ENCODE measurements around the gene GRID2. TPM values are rescaled to one million over a fixed set of nuclear protein-coding genes. Genes with fewer than 3 reads are reported as not detected.
"Not testable (repeated sequence)": the region's sequence is repeated elsewhere in the genome, so short reads cannot be mapped to it uniquely, and the experiment has no call there.

The GRID2 gene
- total and polyA plus RNA-seq, 2 experiments from 2014 or later = 0.12 TPM; not detected in 1

- Histone ChIP-seq H3K4me3 (no peak overlapping the region), H3K27ac (no peak overlapping the region), H3K36me3 (no peaks in the 10 kb centered on the region), H3K9me3 (ENCODE audit: low read depth) (no peaks in the 10 kb centered on the region), H3K4me1 (ENCODE audit: low read depth) (no peaks in the 10 kb centered on the region), H3K27me3 (no peaks in the 10 kb centered on the region)
- TF ChIP-seq CTCF (IDR thresholded peaks at IDR 0.05; ENCODE audit: low read depth, low read length) = no peak
- DNase-seq (ENCODE audit: low read depth in 1 of 2, low spot score in 1 of 2) = no peak
Observed at GRCh38 chr4:93299118-93299517, 995.4 kb downstream of the GRID2 start.

GRCh38 chr4:93300780-93301555 is 997.2 kb downstream of the GRID2 start:
- DNase-seq (ENCODE audit: low read depth in 1 of 2, low spot score in 1 of 2); H3K27me3 ChIP-seq; H3K4me1 ChIP-seq (ENCODE audit: low read depth); H3K9me3 ChIP-seq (ENCODE audit: low read depth); H3K4me3 ChIP-seq; H3K27ac ChIP-seq; H3K36me3 ChIP-seq: not testable (repeated sequence)

- no peak for DNase-seq (ENCODE audit: low read depth in 1 of 2, low spot score in 1 of 2)
- no peak for TF ChIP-seq CTCF (IDR thresholded peaks at IDR 0.05; ENCODE audit: low read depth, low read length)
- Histone ChIP-seq H3K4me1 (ENCODE audit: low read depth) (no peaks in the 10 kb centered on the region), H3K9me3 (ENCODE audit: low read depth) (no peaks in the 10 kb centered on the region), H3K36me3 (no peaks in the 10 kb centered on the region), H3K27ac (no peak overlapping the region), H3K27me3 (no peaks in the 10 kb centered on the region), H3K4me3 (no peak overlapping the region)
Observed at GRCh38 chr4:93302310-93302709, 998.5 kb downstream of the GRID2 start.

GRCh38 chr4:93303440-93303839 is 999.7 kb downstream of the GRID2 start:
- H3K36me3 ChIP-seq = no peaks in the 10 kb centered on the region
- no peak for TF ChIP-seq CTCF (IDR thresholded peaks at IDR 0.05; ENCODE audit: low read depth, low read length)
- DNase-seq (ENCODE audit: low read depth in 1 of 2, low spot score in 1 of 2) = no peak

GRCh38 chr4:93312299-93312698 is 1008.5 kb downstream of the GRID2 start:
- no peaks in the 10 kb centered on the region for H3K36me3 ChIP-seq
- no peak overlapping the region for H3K4me3 ChIP-seq
- no peak overlapping the region for H3K27ac ChIP-seq
- no peaks in the 10 kb centered on the region for H3K4me1 ChIP-seq (ENCODE audit: low read depth)
- DNase-seq (ENCODE audit: low read depth in 1 of 2, low spot score in 1 of 2) = no peak
- no peaks in the 10 kb centered on the region for H3K9me3 ChIP-seq (ENCODE audit: low read depth)
- H3K27me3 ChIP-seq = no peaks in the 10 kb centered on the region
- TF ChIP-seq CTCF (IDR thresholded peaks at IDR 0.05; ENCODE audit: low read depth, low read length) = no peak

More at GRCh38 chr4:93303440-93303839, 999.7 kb downstream of the GRID2 start:
- no peak overlapping the region for H3K4me3 ChIP-seq
- no peaks in the 10 kb centered on the region for H3K4me1 ChIP-seq (ENCODE audit: low read depth)
- H3K9me3 ChIP-seq (ENCODE audit: low read depth) = no peaks in the 10 kb centered on the region
- H3K27me3 ChIP-seq = no peaks in the 10 kb centered on the region
- H3K27ac ChIP-seq = no peak overlapping the region

- no peaks in the 10 kb centered on the region for H3K4me1 ChIP-seq (ENCODE audit: low read depth)
- H3K9me3 ChIP-seq (ENCODE audit: low read depth) = no peaks in the 10 kb centered on the region
- H3K27me3 ChIP-seq = no peaks in the 10 kb centered on the region
- no peaks in the 10 kb centered on the region for H3K36me3 ChIP-seq
- no peak for TF ChIP-seq CTCF (IDR thresholded peaks at IDR 0.05; ENCODE audit: low read depth, low read length)
- H3K27ac ChIP-seq = no peak overlapping the region
- no peak overlapping the region for H3K4me3 ChIP-seq
- DNase-seq (ENCODE audit: low read depth in 1 of 2, low spot score in 1 of 2) = peak in 1 of 2 donors; percentile 3
Observed at GRCh38 chr4:93313197-93313596, 1009.4 kb downstream of the GRID2 start.

Measured in cardiac muscle cell (in vitro differentiated cells and primary cell).